Renal pelvis (tissue), 12 donors: Measurements from ENCODE around the gene TFRC. TPM values are rescaled to one million over a fixed set of nuclear protein-coding genes. Genes with fewer than 3 reads are reported as not detected.
"Not testable (repeated sequence)": the region's sequence is repeated elsewhere in the genome, so short reads cannot be mapped to it uniquely, and the experiment has no call there.

ENCODE experiments used
- DNase-seq: peaks from one replicate; pipeline ENCODE4 v3.0.0-alpha.2; 2013
- long read RNA-seq, 16 experiments: transcript quantifications; one replicate each; lab custom pipeline, GENCODE V29; 2026
- polyA plus RNA-seq, 3 donors: library from polyadenylated mRNA; unstranded; fragments of 120-200 nt; gene quantifications; one replicate each; pipeline ENCODE4 v1.2.1, GENCODE V29; 2013; ENCODE audit not compliant: insufficient read length in 3 of 3

TFRC gene
- polyA plus RNA-seq = 10 to 100 TPM; 43.2 to 62.5 (median 46.1) TPM
- long read RNA-seq, donor 1, full-length matches to known transcripts = 4 of 4 reads
- long read RNA-seq, donor 1, partial matches to known transcripts = 0 of 4 reads
- long read RNA-seq, donor 1, other reads (novel, unspliced or antisense) = 0 of 4 reads
- long read RNA-seq, donor 2, full-length matches to known transcripts = 5 of 5 reads
- long read RNA-seq, donor 2, partial matches to known transcripts = 0 of 5 reads
- long read RNA-seq, donor 2, other reads (novel, unspliced or antisense) = 0 of 5 reads
- long read RNA-seq, donor 3, full-length matches to known transcripts = 5 of 5 reads
- long read RNA-seq, donor 3, partial matches to known transcripts = 0 of 5 reads
- long read RNA-seq, donor 3, other reads (novel, unspliced or antisense) = 0 of 5 reads
- long read RNA-seq, donor 4, full-length matches to known transcripts = 4 of 4 reads
- long read RNA-seq, donor 4, partial matches to known transcripts = 0 of 4 reads
- long read RNA-seq, donor 4, other reads (novel, unspliced or antisense) = 0 of 4 reads
- long read RNA-seq, donor 5 = 0 reads
- long read RNA-seq, donor 6, full-length matches to known transcripts = 3 of 3 reads
- long read RNA-seq, donor 6, partial matches to known transcripts = 0 of 3 reads
- long read RNA-seq, donor 6, other reads (novel, unspliced or antisense) = 0 of 3 reads
- long read RNA-seq, donor 7, full-length matches to known transcripts = 1 of 1 reads
- long read RNA-seq, donor 7, partial matches to known transcripts = 0 of 1 reads
- long read RNA-seq, donor 7, other reads (novel, unspliced or antisense) = 0 of 1 reads
- long read RNA-seq, donor 8 = 0 reads
- long read RNA-seq, donor 9, full-length matches to known transcripts = 3 of 3 reads
- long read RNA-seq, donor 9, partial matches to known transcripts = 0 of 3 reads
- long read RNA-seq, donor 9, other reads (novel, unspliced or antisense) = 0 of 3 reads
- long read RNA-seq, donor 10, full-length matches to known transcripts = 1 of 6 reads
- long read RNA-seq, donor 10, partial matches to known transcripts = 5 of 6 reads
- long read RNA-seq, donor 10, other reads (novel, unspliced or antisense) = 0 of 6 reads
- long read RNA-seq, donor 11, full-length matches to known transcripts = 5 of 5 reads
- long read RNA-seq, donor 11, partial matches to known transcripts = 0 of 5 reads
- long read RNA-seq, donor 11, other reads (novel, unspliced or antisense) = 0 of 5 reads
- long read RNA-seq, donor 12, full-length matches to known transcripts = 7 of 7 reads
- long read RNA-seq, donor 12, partial matches to known transcripts = 0 of 7 reads
- long read RNA-seq, donor 12, other reads (novel, unspliced or antisense) = 0 of 7 reads
- long read RNA-seq, donor 13 = 0 reads
- long read RNA-seq, donor 14 = 0 reads
- long read RNA-seq, donor 15, full-length matches to known transcripts = 6 of 6 reads
- long read RNA-seq, donor 15, partial matches to known transcripts = 0 of 6 reads
- long read RNA-seq, donor 15, other reads (novel, unspliced or antisense) = 0 of 6 reads
- long read RNA-seq, donor 16, full-length matches to known transcripts = 3 of 3 reads
- long read RNA-seq, donor 16, partial matches to known transcripts = 0 of 3 reads
- long read RNA-seq, donor 16, other reads (novel, unspliced or antisense) = 0 of 3 reads

- DNase-seq = peak; percentile 94
Measured at GRCh38 chr3:196081834-196082618, at the start of gene TFRC. TSS of gene TFRC (minus strand) at chr3:196082090. CDS start at chr3:196077099, 4,991 bp downstream.

- no peak for DNase-seq
Measured at GRCh38 chr3:196128172-196128843, 46.4 kb upstream of the TFRC start.

- DNase-seq = no peak
Measured at GRCh38 chr3:196127308-196128040, 45.6 kb upstream of the TFRC start.

GRCh38 chr3:196124608-196125007, 42.7 kb upstream of the TFRC start:
- DNase-seq = no peak

GRCh38 chr3:196122688-196123046, 40.8 kb upstream of the TFRC start:
- DNase-seq = no peak

GRCh38 chr3:196122021-196122687, 40.3 kb upstream of the TFRC start:
- DNase-seq = no peak

GRCh38 chr3:196121066-196121465, 39.2 kb upstream of the TFRC start:
- no peak for DNase-seq

GRCh38 chr3:196120291-196120951, 38.5 kb upstream of the TFRC start:
- DNase-seq = no peak

GRCh38 chr3:196117809-196118208, 35.9 kb upstream of the TFRC start:
- DNase-seq = no peak

GRCh38 chr3:196115678-196116083, 33.8 kb upstream of the TFRC start:
- DNase-seq = no peak

- no peak for DNase-seq
Measured at GRCh38 chr3:196111939-196112386, 30.1 kb upstream of the TFRC start.

GRCh38 chr3:196108075-196108743, 26.3 kb upstream of the TFRC start:
- DNase-seq = no peak

GRCh38 chr3:196104707-196105106, 22.8 kb upstream of the TFRC start:
- DNase-seq = not testable (repeated sequence)

GRCh38 chr3:196098365-196098980, 16.6 kb upstream of the TFRC start:
- not testable (repeated sequence) for DNase-seq

GRCh38 chr3:196097373-196098154, 15.7 kb upstream of the TFRC start:
- DNase-seq = no peak
